Medulla oblongata (tissue), 1 donor: ENCODE results near the gene SOCS4.
A peak's percentile ranks its signal among the peaks of the same experiment; 100 is the strongest.

ENCODE experiments used
- DNase-seq: peaks from one replicate; pipeline ENCODE4 v3.0.0-alpha.2; 2015; ENCODE audit errors: extremely low spot score

SOCS4 gene

GRCh38 chr14:55085060-55085660 is 58.1 kb downstream of the SOCS4 start:
- DNase-seq, result no peak

- DNase-seq, result no peak
These were observed 59.9 kb downstream of the SOCS4 start for GRCh38 chr14:55086938-55087337.

- no peak for DNase-seq
These were observed 61.3 kb downstream of the SOCS4 start for GRCh38 chr14:55088356-55088755.

DNA sequence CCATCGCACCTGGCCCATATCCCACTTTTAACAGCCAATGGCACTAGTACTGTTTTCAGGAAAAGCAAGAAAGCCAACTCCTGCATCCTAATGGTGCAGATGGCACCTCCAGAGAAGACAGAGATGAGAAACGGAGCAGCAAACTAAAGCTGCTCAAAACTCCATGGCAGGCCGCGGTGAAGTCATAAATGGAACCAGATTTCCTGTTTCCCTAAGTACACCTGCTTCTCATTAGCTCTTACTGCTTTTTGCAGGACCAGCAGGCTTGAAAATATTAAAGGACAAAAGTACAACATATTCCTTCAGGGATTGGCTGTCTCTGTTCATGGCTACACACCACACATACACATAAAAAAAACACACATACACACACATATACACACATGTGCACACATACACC is 65.3 kb downstream of the SOCS4 start:
- DNase-seq, result no peak

DNA sequence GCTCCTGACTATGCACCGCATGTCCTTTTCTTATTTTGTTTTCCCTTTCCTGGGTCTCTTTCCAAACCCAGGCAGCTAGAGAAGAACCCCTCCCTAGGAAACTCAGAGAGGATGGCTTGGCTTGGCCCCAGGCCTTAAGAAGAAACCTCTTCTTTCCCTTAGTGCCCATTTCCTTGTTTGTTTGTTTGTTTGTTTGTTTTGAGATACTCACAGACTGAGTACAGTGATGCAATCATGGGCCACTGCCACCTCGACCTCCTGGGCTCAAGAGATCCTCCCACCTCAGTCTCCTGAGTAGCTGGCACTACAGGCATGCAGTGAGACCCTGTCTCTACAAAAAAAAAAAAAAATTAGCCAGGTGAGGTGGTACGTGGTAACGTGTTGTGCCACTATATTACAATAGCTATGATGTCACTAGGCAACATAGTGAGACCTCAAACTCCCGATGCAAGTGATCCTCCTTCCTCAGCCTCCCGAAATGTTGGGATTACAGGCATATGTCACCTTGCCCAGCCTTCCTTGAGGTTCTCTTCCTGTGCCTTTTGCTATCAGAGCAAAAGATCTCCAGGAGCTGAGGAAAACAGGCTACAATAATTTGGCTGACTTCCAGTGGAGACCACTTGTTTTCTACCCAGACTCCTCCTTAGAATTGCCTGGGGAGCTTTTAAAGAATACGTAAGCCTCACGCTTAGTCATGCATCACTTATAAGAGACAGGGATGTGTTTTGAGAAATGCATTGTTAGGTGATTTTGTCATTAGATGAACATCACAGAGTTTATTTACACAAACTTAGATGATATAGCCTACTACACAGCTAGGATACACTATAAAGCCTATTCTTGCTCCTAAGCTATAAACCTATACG is 67.5 kb downstream of the SOCS4 start:
- no peak for DNase-seq

DNA sequence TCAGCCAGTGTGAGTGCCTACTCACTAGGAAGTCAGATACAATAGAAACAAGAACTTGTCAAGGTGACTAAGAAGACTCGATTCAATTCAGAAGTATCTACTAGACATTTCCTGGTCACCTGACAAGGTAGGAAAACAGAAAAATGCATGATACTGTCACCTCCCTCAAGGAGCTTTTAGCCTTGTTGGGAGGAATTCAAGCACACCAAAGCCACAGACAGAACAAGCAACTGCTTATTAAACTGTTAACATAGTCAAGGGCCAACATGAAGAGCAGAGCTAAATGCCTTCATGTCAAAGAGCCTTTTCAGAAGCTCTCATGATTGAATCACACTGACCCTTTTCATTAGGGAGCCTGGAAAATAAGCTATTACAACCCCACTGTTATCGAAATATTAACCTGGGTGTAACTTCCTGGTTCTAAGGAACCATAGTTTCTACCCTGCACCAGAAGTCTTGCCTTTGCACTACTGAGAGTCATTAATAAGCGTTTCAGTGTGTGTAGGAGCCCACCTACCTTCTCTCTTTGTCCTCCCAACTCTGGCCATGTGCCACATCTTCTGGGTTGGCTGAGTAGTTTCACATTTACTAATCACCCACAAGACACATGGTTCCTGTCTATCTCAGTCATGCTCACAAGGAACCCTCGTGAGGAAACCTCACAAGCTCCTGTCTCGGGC is 71.0 kb downstream of the SOCS4 start:
- peak; percentile 74 for DNase-seq

- no peak for DNase-seq
These were observed 71.5 kb downstream of the SOCS4 start for GRCh38 chr14:55098561-55098898.
